SK-N-SH (cell line): ENCODE data around the gene TERF2IP. TPM values are rescaled to one million over a fixed set of nuclear protein-coding genes. Genes with fewer than 3 reads are reported as not detected.

Experiments
- CTCF ChIA-PET: fragments of 300-600, 350-600 bp; formaldehyde crosslinking; extraction: SDS; loops from one replicate; lab custom pipeline; 2021; lab: Yijun Ruan, JAX
- POLR2A ChIA-PET: fragments of 350-600 bp; sonication (Branson Sonifier 250); formaldehyde crosslinking; extraction: SDS; loops from one replicate; lab custom pipeline; 2020; ENCODE audit warnings: antibody characterized with exemption, inconsistent platforms; lab: Yijun Ruan, JAX
- DNase-seq: peaks from one replicate; pipeline ENCODE4 v3.0.0; 2012
- H2AFZ ChIP-seq: fragments of 200-600 bp; sonication (generic); 2 replicates; pipeline ENCODE4 v1.8.1; 2016; ENCODE audit warnings: antibody characterized with exemption, mild to moderate bottlenecking, low read depth
- H3F3A ChIP-seq: fragments of 200-600 bp; sonication (generic); replicated peaks from 2 replicates; pipeline ENCODE3; 2016; ENCODE audit warnings: antibody characterized with exemption, mild to moderate bottlenecking; ENCODE audit not compliant: insufficient read depth
- H3K27ac ChIP-seq, 2 experiments: fragments of 200-500 bp in 1 of 2; fragments of 200-600 bp in 1 of 2; sonication (Bioruptor generic) in 1 of 2; sonication (generic), shearing (Covaris generic) in 1 of 2; 2 replicates each; pipeline versions ENCODE4 v1.5.1 to v1.6.1; 2014 to 2016; ENCODE audit warnings: low read depth in 2 of 2, inconsistent platforms in 1 of 2, low read length in 1 of 2, mild to moderate bottlenecking in 1 of 2, mixed read lengths in 1 of 2
- H3K27me3 ChIP-seq: fragments of 200-600 bp; sonication (generic), shearing (Covaris generic); 2 replicates; pipeline ENCODE4 v1.6.1; 2016; ENCODE audit warnings: mixed run types; ENCODE audit not compliant: insufficient read depth
- H3K36me3 ChIP-seq, 2 experiments: fragments of 200-500 bp in 1 of 2; fragments of 200-600 bp in 1 of 2; sonication (Bioruptor generic) in 1 of 2; sonication (generic) in 1 of 2; replicated peaks in 1 of 2; 2 replicates each; pipeline versions ENCODE3 to v1.5.1; 2014 to 2016; ENCODE audit warnings: low read length in 1 of 2, mild to moderate bottlenecking in 1 of 2; ENCODE audit not compliant: insufficient read depth in 2 of 2, control insufficient read depth in 1 of 2
- H3K4me1 ChIP-seq, 2 experiments: fragments of 200-500 bp in 1 of 2; fragments of 200-600 bp in 1 of 2; sonication (Bioruptor generic) in 1 of 2; sonication (generic), shearing (Covaris generic) in 1 of 2; 2 replicates each; pipeline versions ENCODE4 v1.5.1 to v1.6.1; 2014 to 2016; ENCODE audit warnings: low read depth in 1 of 2, low read length in 1 of 2, mixed run types in 1 of 2; ENCODE audit not compliant: insufficient read depth in 2 of 2, control insufficient read depth in 1 of 2
- H3K4me2 ChIP-seq: fragments of 200-600 bp; sonication (generic), shearing (Covaris generic); 2 replicates; pipeline ENCODE4 v1.6.1; 2017; ENCODE audit warnings: mixed run types
- H3K4me3 ChIP-seq, 2 experiments: fragments of 200-500 bp in 1 of 2; fragments of 200-600 bp in 1 of 2; sonication (Bioruptor generic) in 1 of 2; sonication (generic), shearing (Covaris generic) in 1 of 2; 2 replicates each; pipeline versions ENCODE4 v1.5.1 to v1.8.1; 2014 to 2016; ENCODE audit warnings: low read depth in 2 of 2, inconsistent platforms in 1 of 2, low read length in 1 of 2, mild to moderate bottlenecking in 1 of 2, mixed read lengths in 1 of 2, moderate library complexity in 1 of 2
- H3K79me2 ChIP-seq: fragments of 200-600 bp; sonication (generic); 2 replicates; pipeline ENCODE4 v1.8.1; 2017; ENCODE audit warnings: mild to moderate bottlenecking; ENCODE audit not compliant: insufficient read depth
- H3K9ac ChIP-seq: fragments of 200-600 bp; sonication (generic); 2 replicates; pipeline ENCODE4 v1.6.1; 2017; ENCODE audit warnings: mixed run types
- H3K9me2 ChIP-seq: fragments of 200-600 bp; sonication (generic); 2 replicates; pipeline ENCODE4 v1.6.1; 2017; ENCODE audit warnings: mixed run types
- H3K9me3 ChIP-seq: fragments of 200-600 bp; sonication (generic); 2 replicates; pipeline ENCODE4 v1.6.1; 2017; ENCODE audit warnings: mixed run types, mild to moderate bottlenecking, moderate library complexity
- H4K20me1 ChIP-seq: fragments of 200-600 bp; sonication (generic); 2 replicates; pipeline ENCODE4 v1.6.1; 2017; ENCODE audit warnings: mild to moderate bottlenecking, mixed run types; ENCODE audit not compliant: insufficient read depth
- CHD2 ChIP-seq: fragments of 150-350 bp; IDR thresholded peaks from 2 replicates; pipeline ENCODE4 v1.6.1; 2018; ENCODE audit warnings: low read length; ENCODE audit not compliant: partially characterized antibody
- CTCF ChIP-seq: fragments of 200-600 bp; sonication (generic); IDR thresholded peaks from 2 replicates; pipeline ENCODE4 v1.6.1; 2017; ENCODE audit warnings: antibody characterized with exemption, mild to moderate bottlenecking, moderate library complexity
- ELF1 ChIP-seq: IDR thresholded peaks from 2 replicates; pipeline ENCODE4 v1.4.0; 2012
- EP300 ChIP-seq, 2 experiments: IDR thresholded peaks; 2 replicates each; pipeline versions ENCODE4 v1.4.0 to v1.6.1; 2012; ENCODE audit warnings: borderline replicate concordance in 1 of 2, low read depth in 1 of 2, low read length in 1 of 2
- FOSL2 ChIP-seq: IDR thresholded peaks from 2 replicates; pipeline ENCODE4 v1.4.0; 2012; ENCODE audit warnings: low read depth, mild to moderate bottlenecking, moderate library complexity, borderline replicate concordance
- FOXJ3 ChIP-seq: sonication (generic); formaldehyde crosslinking; IDR thresholded peaks from 2 replicates; pipeline ENCODE4 v1.5.1; 2020; ENCODE audit warnings: mild to moderate bottlenecking, missing genetic modification reagents
- FOXM1 ChIP-seq: IDR thresholded peaks from 2 replicates; pipeline ENCODE4 v1.4.0; 2012; ENCODE audit warnings: low read depth, mild to moderate bottlenecking
- GABPA ChIP-seq: IDR thresholded peaks from 2 replicates; pipeline ENCODE4 v1.4.0; 2012; ENCODE audit warnings: low read depth, mild to moderate bottlenecking
- JUND ChIP-seq: IDR thresholded peaks from 2 replicates; pipeline ENCODE4 v1.4.0; 2012
- MAX ChIP-seq: IDR thresholded peaks from 2 replicates; pipeline ENCODE4 v1.4.0; 2012; ENCODE audit warnings: low read depth
- MEF2A ChIP-seq: IDR thresholded peaks from 2 replicates; pipeline ENCODE4 v1.4.0; 2012; ENCODE audit warnings: low read depth, borderline replicate concordance
- MXI1 ChIP-seq: IDR thresholded peaks from 2 replicates; pipeline ENCODE4 v1.6.1; 2012; ENCODE audit warnings: mild to moderate bottlenecking, low read depth, low read length, improper control_type of control experiment
- NFIC ChIP-seq: IDR thresholded peaks from 2 replicates; pipeline ENCODE4 v1.4.0; 2012; ENCODE audit warnings: borderline replicate concordance
- NRF1 ChIP-seq: IDR thresholded peaks from 2 replicates; pipeline ENCODE4 v1.6.1; 2012; ENCODE audit warnings: low read depth, mild to moderate bottlenecking, low read length
- PBX3 ChIP-seq: IDR thresholded peaks from 2 replicates; pipeline ENCODE4; 2012
- POLR2AphosphoS5 ChIP-seq: IDR thresholded peaks from 2 replicates; pipeline ENCODE4 v1.6.1; 2012; ENCODE audit warnings: low read depth, low read length
- RAD21 ChIP-seq: IDR thresholded peaks from 2 replicates; pipeline ENCODE4 v1.6.1; 2012; ENCODE audit warnings: mild to moderate bottlenecking, low read length
- RFX5 ChIP-seq: IDR thresholded peaks from 2 replicates; pipeline ENCODE4 v1.6.1; 2012; ENCODE audit warnings: mild to moderate bottlenecking, improper control_type of control experiment, low read length
- RXRA ChIP-seq: IDR thresholded peaks from 2 replicates; pipeline ENCODE4 v1.4.0; 2012; ENCODE audit warnings: low read depth, mild to moderate bottlenecking, borderline replicate concordance
- TCF12 ChIP-seq: IDR thresholded peaks from 2 replicates; pipeline ENCODE4 v1.4.0; 2012
- TEAD4 ChIP-seq: IDR thresholded peaks from 2 replicates; pipeline ENCODE4 v1.4.0; 2012; ENCODE audit warnings: mild to moderate bottlenecking, borderline replicate concordance; ENCODE audit not compliant: insufficient read depth
- USF1 ChIP-seq: IDR thresholded peaks from 2 replicates; pipeline ENCODE4 v1.4.0; 2012; ENCODE audit warnings: low read depth, borderline replicate concordance
- USF2 ChIP-seq: fragments of 150-350 bp; IDR thresholded peaks from 2 replicates; pipeline ENCODE4 v1.6.1; 2017; ENCODE audit warnings: antibody characterized with exemption, low read length, low read depth, borderline replicate concordance
- WGBS: methylation state at CpG from one replicate; pipeline ENCODE4 v1.1.6; 2017; ENCODE audit warnings: low lambda C conversion rate; 5-methylcytosine and 5-hydroxymethylcytosine counted together
- polyA plus RNA-seq, 3 experiments: library from polyadenylated mRNA; depleted of rRNA; stranded (reverse); fragments of >200 nt; gene quantifications; 2 replicates each; pipeline ENCODE4 v1.2.3, GENCODE V29; 2012

The TERF2IP gene
- polyA plus RNA-seq, 1 of the 3 experiments (the other 2 are of a cell fraction): 32.0 TPM

GRCh38 chr16:75614066-75614897 is 33.3 kb upstream of the TERF2IP start:
- no peaks in the 10 kb centered on the region for H3K9me2 ChIP-seq
- H3K4me2 ChIP-seq: 0 out of 2 replicates have a peak overlapping the region, but pooled peaks have one; percentile 55
- peaks cover 4% of the 10 kb centered on the region; the same call in 1 of the 2 replicates for H4K20me1 ChIP-seq
- peak overlapping the region; percentile 14 to 84; a peak in 3 of 4 replicates for H3K27ac ChIP-seq
- CTCF ChIA-PET: no interaction called here
- 88% methylated on average over 4 of the region's 4 CpGs for WGBS
- POLR2A ChIA-PET: no interaction called here
- H3F3A ChIP-seq: peaks cover 29% of the 10 kb centered on the region
- H3K9ac ChIP-seq: no peak overlapping the region
- TF ChIP-seq FOSL2: peak; percentile 81
- TF ChIP-seq MAX: peak; percentile 46; the same call in 1 of the 2 replicates
- peak; percentile 50 for TF ChIP-seq RXRA
- peak; percentile 80 for TF ChIP-seq JUND
- no peak for TF ChIP-seq MXI1
- peak; percentile 60 for TF ChIP-seq PBX3
- peak; percentile 88 for TF ChIP-seq NFIC
- peak in 1 of 2 experiments; percentile 59; a peak in 2 of 4 replicates for TF ChIP-seq EP300 (IDR thresholded peaks at IDR 0.05; ENCODE audit: borderline replicate concordance in 1 of 2, low read depth in 1 of 2, low read length in 1 of 2)
- peak; percentile 19; the same call in 1 of the 2 replicates for TF ChIP-seq TEAD4
- TF ChIP-seq TCF12: peak; percentile 71
- peak; percentile 53; the same call in 1 of the 2 replicates for TF ChIP-seq POLR2AphosphoS5
- no peak for TF ChIP-seq CHD2
- no peak for TF ChIP-seq RAD21
- TF ChIP-seq, all 33 proteins: peak for 10
- H3K27me3 ChIP-seq: no peaks in the 10 kb centered on the region
- peaks cover 45 to 75% of the 10 kb centered on the region in 2 experiments for H3K36me3 ChIP-seq
- no peak overlapping the region for H2AFZ ChIP-seq
- H3K79me2 ChIP-seq: peaks cover 6% of the 10 kb centered on the region; the same call in 1 of the 2 replicates
- H3K4me1 ChIP-seq: peaks cover 0 to 11% of the 10 kb centered on the region in 2 experiments; a peak in 1 of 4 replicates
- no peak for DNase-seq
- H3K9me3 ChIP-seq: no peaks in the 10 kb centered on the region
- H3K4me3 ChIP-seq: no peak overlapping the region

GRCh38 chr16:75615619-75616018 is 32.0 kb upstream of the TERF2IP start:
- Histone ChIP-seq H3K4me3 (no peak overlapping the region), H2AFZ (no peak overlapping the region), H3K9ac (no peak overlapping the region), H3K9me2 (no peaks in the 10 kb centered on the region), H3F3A (peaks cover 29% of the 10 kb centered on the region), H3K4me1 (peaks cover 5 to 12% of the 10 kb centered on the region in 2 experiments; a peak in 3 of 4 replicates), H3K79me2 (peaks cover 6% of the 10 kb centered on the region; the same call in 1 of the 2 replicates), H3K9me3 (no peaks in the 10 kb centered on the region), H3K27ac (peak overlapping the region in 1 of 2 experiments; percentile 84; a peak in 2 of 4 replicates), H4K20me1 (peaks cover 4% of the 10 kb centered on the region; the same call in 1 of the 2 replicates), H3K4me2 (no peak overlapping the region; the same call in 1 of the 2 replicates), H3K36me3 (peaks cover 54 to 75% of the 10 kb centered on the region in 2 experiments), H3K27me3 (no peaks in the 10 kb centered on the region)
- WGBS: 97% methylated on average over 2 of the region's 2 CpGs
- DNase-seq: no peak
- ChIA-PET POLR2A (no interaction called here), CTCF (interaction anchor here (0.7 kb wide), 1 partner anchor 143 kb away, joined by 3 read pairs; no protein-coding TSS in a partner anchor)
- no peak for TF ChIP-seq EP300 (IDR thresholded peaks at IDR 0.05; ENCODE audit: borderline replicate concordance in 1 of 2, low read depth in 1 of 2, low read length in 1 of 2)
- no peak for TF ChIP-seq NRF1
- TF ChIP-seq FOXM1: no peak
- TF ChIP-seq USF2: no peak
- TF ChIP-seq RFX5: no peak
- no peak for TF ChIP-seq CTCF
- no peak for TF ChIP-seq MEF2A
- no peak for TF ChIP-seq FOXJ3 (CRISPR knock-in tag)
- no peak for TF ChIP-seq TCF12
- no peak for TF ChIP-seq RXRA
- TF ChIP-seq USF1: no peak
- no peak for TF ChIP-seq GABPA
- no peak for TF ChIP-seq RAD21
- no peak for TF ChIP-seq ELF1
- TF ChIP-seq MXI1: no peak
